WTC11 (cell line): ENCODE measurements around the gene PROSER2.

Experiments
- JUN ChIP-seq: sonication (generic); formaldehyde crosslinking; IDR thresholded peaks from 2 replicates; pipeline ENCODE4 v1.8.0; 2023; ENCODE audit warnings: mild to moderate bottlenecking, missing genetic modification reagents
- NFE2L1 ChIP-seq: sonication (generic); formaldehyde crosslinking; IDR thresholded peaks from 2 replicates; pipeline ENCODE4 v1.8.1; 2023; ENCODE audit warnings: missing genetic modification reagents
- NR2C2 ChIP-seq: sonication (generic); formaldehyde crosslinking; IDR thresholded peaks from 2 replicates; pipeline ENCODE4 v1.8.0; 2022; ENCODE audit warnings: mild to moderate bottlenecking, missing genetic modification reagents
- NR3C1 ChIP-seq: sonication (generic); formaldehyde crosslinking; conservative IDR thresholded peaks from 2 replicates; pipeline ENCODE4 v1.8.1; 2023; ENCODE audit warnings: low read depth, mild to moderate bottlenecking, missing genetic modification reagents
- TF ChIP-seq, protein P1 (sequence below): fragments of 200-600 bp; IDR thresholded peaks from 2 replicates; pipeline ENCODE4 v1.8.0; 2022; ENCODE audit warnings: antibody characterized with exemption
- TF ChIP-seq, protein P2 (sequence below): sonication (generic); formaldehyde crosslinking; IDR thresholded peaks from 2 replicates; pipeline ENCODE4 v1.8.0; 2022; ENCODE audit warnings: mild to moderate bottlenecking, missing genetic modification reagents

DNA sequence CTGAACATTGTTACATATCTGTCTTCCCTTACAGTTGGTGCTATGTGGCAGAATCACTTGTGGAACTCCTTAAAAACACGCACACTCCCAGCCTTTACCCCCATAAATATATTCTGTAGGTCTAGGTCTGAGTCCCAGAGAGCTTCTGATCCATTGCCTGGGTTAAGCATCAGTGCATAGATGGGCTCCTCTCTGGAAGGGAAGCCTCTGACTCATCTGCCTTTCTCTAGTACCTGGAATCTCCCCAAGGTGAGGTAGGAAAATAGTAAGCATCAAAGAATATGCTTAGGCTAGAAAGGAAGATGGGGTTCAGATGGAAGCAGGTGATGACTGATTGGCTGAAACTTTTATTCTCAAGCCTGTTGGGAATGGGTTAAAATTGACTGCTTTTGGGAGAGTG, 26.1 kb downstream of the PROSER2 start:
- TF ChIP-seq NR3C1 (no peak), NFE2L1 (CRISPR knock-in tag) (no peak), NR2C2 (no peak), JUN (no peak)
- TF ChIP-seq, protein P1, sequence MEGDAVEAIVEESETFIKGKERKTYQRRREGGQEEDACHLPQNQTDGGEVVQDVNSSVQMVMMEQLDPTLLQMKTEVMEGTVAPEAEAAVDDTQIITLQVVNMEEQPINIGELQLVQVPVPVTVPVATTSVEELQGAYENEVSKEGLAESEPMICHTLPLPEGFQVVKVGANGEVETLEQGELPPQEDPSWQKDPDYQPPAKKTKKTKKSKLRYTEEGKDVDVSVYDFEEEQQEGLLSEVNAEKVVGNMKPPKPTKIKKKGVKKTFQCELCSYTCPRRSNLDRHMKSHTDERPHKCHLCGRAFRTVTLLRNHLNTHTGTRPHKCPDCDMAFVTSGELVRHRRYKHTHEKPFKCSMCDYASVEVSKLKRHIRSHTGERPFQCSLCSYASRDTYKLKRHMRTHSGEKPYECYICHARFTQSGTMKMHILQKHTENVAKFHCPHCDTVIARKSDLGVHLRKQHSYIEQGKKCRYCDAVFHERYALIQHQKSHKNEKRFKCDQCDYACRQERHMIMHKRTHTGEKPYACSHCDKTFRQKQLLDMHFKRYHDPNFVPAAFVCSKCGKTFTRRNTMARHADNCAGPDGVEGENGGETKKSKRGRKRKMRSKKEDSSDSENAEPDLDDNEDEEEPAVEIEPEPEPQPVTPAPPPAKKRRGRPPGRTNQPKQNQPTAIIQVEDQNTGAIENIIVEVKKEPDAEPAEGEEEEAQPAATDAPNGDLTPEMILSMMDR = no peak
- TF ChIP-seq, protein P2, sequence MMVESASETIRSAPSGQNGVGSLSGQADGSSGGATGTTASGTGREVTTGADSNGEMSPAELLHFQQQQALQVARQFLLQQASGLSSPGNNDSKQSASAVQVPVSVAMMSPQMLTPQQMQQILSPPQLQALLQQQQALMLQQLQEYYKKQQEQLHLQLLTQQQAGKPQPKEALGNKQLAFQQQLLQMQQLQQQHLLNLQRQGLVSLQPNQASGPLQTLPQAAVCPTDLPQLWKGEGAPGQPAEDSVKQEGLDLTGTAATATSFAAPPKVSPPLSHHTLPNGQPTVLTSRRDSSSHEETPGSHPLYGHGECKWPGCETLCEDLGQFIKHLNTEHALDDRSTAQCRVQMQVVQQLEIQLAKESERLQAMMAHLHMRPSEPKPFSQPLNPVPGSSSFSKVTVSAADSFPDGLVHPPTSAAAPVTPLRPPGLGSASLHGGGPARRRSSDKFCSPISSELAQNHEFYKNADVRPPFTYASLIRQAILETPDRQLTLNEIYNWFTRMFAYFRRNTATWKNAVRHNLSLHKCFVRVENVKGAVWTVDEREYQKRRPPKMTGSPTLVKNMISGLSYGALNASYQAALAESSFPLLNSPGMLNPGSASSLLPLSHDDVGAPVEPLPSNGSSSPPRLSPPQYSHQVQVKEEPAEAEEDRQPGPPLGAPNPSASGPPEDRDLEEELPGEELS (CRISPR knock-in tag) = no peak
